ENCODE data around the gene CELA1.

GRCh38 chr12:51326698-51327439 is 19.6 kb downstream of the CELA1 start:
- TF ChIP-seq CTCF (conservative IDR thresholded peaks at IDR 0.05; ENCODE audit: low read depth, low read length) = no peak
- no peak for TF ChIP-seq EZH2 (IDR thresholded peaks at IDR 0.05; ENCODE audit: borderline replicate concordance, low read depth, low read length, poor library complexity, severe bottlenecking)
